Trophoblast cell (in vitro differentiated cells and primary cell): ENCODE measurements around the gene IL4I1.

ENCODE experiments used
- DNase-seq, 2 donors: peaks; one replicate each; pipeline ENCODE4 v3.0.0-alpha.2; 2016
- H2AFZ ChIP-seq: 2 replicates; pipeline ENCODE4 v1.6.1; 2013; ENCODE audit warnings: low read length, moderate library complexity, mild to moderate bottlenecking; ENCODE audit not compliant: insufficient read depth, poor library complexity
- H2AK5ac ChIP-seq: 2 replicates; pipeline ENCODE4 v1.6.1; 2013; ENCODE audit warnings: mild to moderate bottlenecking, low read length
- H2BK120ac ChIP-seq: 2 replicates; pipeline ENCODE4 v1.6.1; 2013; ENCODE audit warnings: low read length, mild to moderate bottlenecking, moderate library complexity; ENCODE audit not compliant: insufficient read depth, poor library complexity
- H2BK12ac ChIP-seq: 2 replicates; pipeline ENCODE4 v1.6.1; 2013; ENCODE audit warnings: mild to moderate bottlenecking, low read length, moderate library complexity
- H2BK5ac ChIP-seq: 2 replicates; pipeline ENCODE4 v1.6.1; 2013; ENCODE audit warnings: low read length, low read depth, moderate library complexity, mild to moderate bottlenecking; ENCODE audit not compliant: poor library complexity
- H3K14ac ChIP-seq: 2 replicates; pipeline ENCODE4 v1.6.1; 2013; ENCODE audit warnings: mild to moderate bottlenecking, low read length
- H3K18ac ChIP-seq: 2 replicates; pipeline ENCODE4 v1.6.1; 2013; ENCODE audit warnings: mild to moderate bottlenecking, low read length
- H3K23ac ChIP-seq: 2 replicates; pipeline ENCODE4 v1.6.1; 2013; ENCODE audit warnings: low read length
- H3K27ac ChIP-seq: 2 replicates; pipeline ENCODE4 v1.5.1; 2013; ENCODE audit warnings: low read depth, mild to moderate bottlenecking, inconsistent platforms, low read length, moderate library complexity
- H3K27me3 ChIP-seq: 2 replicates; pipeline ENCODE4 v1.6.1; 2013; ENCODE audit warnings: inconsistent platforms, mild to moderate bottlenecking, low read length, moderate library complexity; ENCODE audit not compliant: insufficient read depth
- H3K36me3 ChIP-seq, 2 experiments: 1 replicate in 1 of 2; 2 replicates in 1 of 2; pipeline ENCODE4 v1.6.1; 2013; ENCODE audit warnings: low read length in 2 of 2, mild to moderate bottlenecking in 2 of 2, moderate library complexity in 1 of 2; ENCODE audit not compliant: insufficient read depth in 2 of 2, control insufficient read depth in 1 of 2
- H3K4ac ChIP-seq: 2 replicates; pipeline ENCODE4 v1.6.1; 2013; ENCODE audit warnings: low read depth, mild to moderate bottlenecking, low read length, moderate library complexity
- H3K4me1 ChIP-seq, 2 experiments: 1 replicate in 1 of 2; 2 replicates in 1 of 2; pipeline ENCODE4 v1.6.1; 2013; ENCODE audit warnings: low read length in 2 of 2, mild to moderate bottlenecking in 2 of 2, moderate library complexity in 1 of 2; ENCODE audit not compliant: insufficient read depth in 2 of 2, control insufficient read depth in 1 of 2
- H3K4me2 ChIP-seq: 2 replicates; pipeline ENCODE4 v1.6.1; 2013; ENCODE audit warnings: inconsistent platforms, mild to moderate bottlenecking, low read length, moderate library complexity
- H3K4me3 ChIP-seq: 2 replicates; pipeline ENCODE4 v1.5.1; 2013; ENCODE audit warnings: mild to moderate bottlenecking, low read depth, low read length, inconsistent platforms
- H3K79me1 ChIP-seq: one replicate; pipeline ENCODE4 v1.6.1; 2013; ENCODE audit warnings: low read length
- H3K79me2 ChIP-seq: 2 replicates; pipeline ENCODE4 v1.6.1; 2013; ENCODE audit warnings: low read length, mild to moderate bottlenecking; ENCODE audit not compliant: control insufficient read depth, insufficient read depth, poor library complexity
- H3K9ac ChIP-seq: 2 replicates; pipeline ENCODE4 v1.6.1; 2013; ENCODE audit warnings: mild to moderate bottlenecking, low read length
- H3K9me3 ChIP-seq: 2 replicates; pipeline ENCODE4 v1.6.1; 2013; ENCODE audit warnings: low read depth, mild to moderate bottlenecking, control low read depth, inconsistent platforms, low read length; ENCODE audit not compliant: insufficient read depth
- H4K12ac ChIP-seq: 2 replicates; pipeline ENCODE4 v1.6.1; 2013; ENCODE audit warnings: low read depth, mild to moderate bottlenecking, low read length, moderate library complexity
- H4K8ac ChIP-seq: 2 replicates; pipeline ENCODE4 v1.6.1; 2013; ENCODE audit warnings: low read depth, mild to moderate bottlenecking, low read length, moderate library complexity
- H4K91ac ChIP-seq: one replicate; pipeline ENCODE4 v1.6.1; 2013; ENCODE audit warnings: low read depth, mild to moderate bottlenecking, low read length, moderate library complexity
- WGBS: extraction: QIAGEN DNeasy Blood & Tissue Kit; methylation state at CpG from one replicate; pipeline ENCODE4 v1.1.7; 2013; ENCODE audit warnings: missing lambda C conversion rate; ENCODE audit not compliant: insufficient read length, insufficient coverage; ENCODE audit errors: extremely low coverage; 5-methylcytosine and 5-hydroxymethylcytosine counted together

IL4I1 gene

GRCh38 chr19:49873834-49874233 lies 22.9 kb downstream of the IL4I1 start:
- no CpG with 5 or more reads among the region's 10 CpGs for WGBS
- H2BK12ac ChIP-seq = no peak overlapping the region

GRCh38 chr19:49873129-49873521 lies 23.6 kb downstream of the IL4I1 start:
- H2BK5ac ChIP-seq = no peak overlapping the region
- H3K27me3 ChIP-seq = no peaks in the 10 kb centered on the region
- no peak overlapping the region for H4K12ac ChIP-seq
- H2BK12ac ChIP-seq = no peak overlapping the region
- peaks cover 16 to 19% of the 10 kb centered on the region in 2 experiments for H3K4me1 ChIP-seq
- peak overlapping the region; percentile 25 for H3K4me3 ChIP-seq
- no peak overlapping the region for H3K4ac ChIP-seq
- H3K79me2 ChIP-seq = peaks cover 25% of the 10 kb centered on the region
- peaks cover 32% of the 10 kb centered on the region in 2 experiments for H3K36me3 ChIP-seq
- no peak overlapping the region for H2AFZ ChIP-seq
- WGBS = no CpG with 5 or more reads among the region's 29 CpGs
- H4K91ac ChIP-seq = no peak overlapping the region
- H3K9ac ChIP-seq = no peak overlapping the region
- H3K27ac ChIP-seq = no peak overlapping the region
- no peak overlapping the region for H3K18ac ChIP-seq
- H4K8ac ChIP-seq = no peak overlapping the region
- no peak overlapping the region for H2AK5ac ChIP-seq
- no peak overlapping the region for H3K23ac ChIP-seq
- no peak overlapping the region for H3K14ac ChIP-seq
- peaks cover 29% of the 10 kb centered on the region for H3K79me1 ChIP-seq
- DNase-seq = no peak
- no peak overlapping the region for H3K4me2 ChIP-seq
- H3K9me3 ChIP-seq = no peaks in the 10 kb centered on the region
- H2BK120ac ChIP-seq = no peak overlapping the region

More at GRCh38 chr19:49873834-49874233, 22.9 kb downstream of the IL4I1 start:
- Histone ChIP-seq H4K12ac (no peak overlapping the region), H3K9me3 (no peaks in the 10 kb centered on the region), H2BK120ac (no peak overlapping the region), H3K36me3 (peaks cover 32% of the 10 kb centered on the region in 2 experiments), H3K14ac (no peak overlapping the region), H3K4me3 (no peak overlapping the region), H4K8ac (no peak overlapping the region), H3K27me3 (no peaks in the 10 kb centered on the region), H3K4me2 (no peak overlapping the region), H3K4ac (no peak overlapping the region), H4K91ac (no peak overlapping the region), H3K27ac (no peak overlapping the region), H3K79me2 (peaks cover 25% of the 10 kb centered on the region), H2AK5ac (no peak overlapping the region), H3K79me1 (peaks cover 29% of the 10 kb centered on the region), H3K23ac (no peak overlapping the region), H3K9ac (no peak overlapping the region), H3K4me1 (peaks cover 16 to 24% of the 10 kb centered on the region in 2 experiments), H2BK5ac (no peak overlapping the region), H2AFZ (no peak overlapping the region), H3K18ac (no peak overlapping the region)
- no peak for DNase-seq

GRCh38 chr19:49872245-49873128 lies 24.2 kb downstream of the IL4I1 start:
- no CpG with 5 or more reads among the region's 27 CpGs for WGBS
- H4K8ac ChIP-seq = no peak overlapping the region
- no peak overlapping the region for H2AFZ ChIP-seq
- no peaks in the 10 kb centered on the region for H3K9me3 ChIP-seq
- H3K23ac ChIP-seq = no peak overlapping the region
- no peaks in the 10 kb centered on the region for H3K27me3 ChIP-seq
- H3K4me3 ChIP-seq = no peak overlapping the region
- peaks cover 22% of the 10 kb centered on the region for H3K79me2 ChIP-seq
- no peak overlapping the region for H3K4me2 ChIP-seq
- H2BK120ac ChIP-seq = no peak overlapping the region
- H3K4me1 ChIP-seq = peaks cover 16 to 19% of the 10 kb centered on the region in 2 experiments
- H3K14ac ChIP-seq = no peak overlapping the region
- H2BK5ac ChIP-seq = no peak overlapping the region
- H2AK5ac ChIP-seq = no peak overlapping the region
- no peak overlapping the region for H2BK12ac ChIP-seq
- no peak overlapping the region for H3K4ac ChIP-seq
- H3K36me3 ChIP-seq = peaks cover 32% of the 10 kb centered on the region in 2 experiments
- no peak overlapping the region for H4K91ac ChIP-seq
- no peak overlapping the region for H3K18ac ChIP-seq
- no peak for DNase-seq
- H4K12ac ChIP-seq = no peak overlapping the region
- H3K27ac ChIP-seq = no peak overlapping the region
- no peak overlapping the region for H3K9ac ChIP-seq
- H3K79me1 ChIP-seq = peaks cover 27% of the 10 kb centered on the region

GRCh38 chr19:49871349-49871985 lies 25.2 kb downstream of the IL4I1 start:
- no peaks in the 10 kb centered on the region for H3K9me3 ChIP-seq
- H3K79me2 ChIP-seq = peaks cover 19% of the 10 kb centered on the region
- no peak overlapping the region for H3K23ac ChIP-seq
- no peak overlapping the region for H2BK12ac ChIP-seq
- H3K27ac ChIP-seq = no peak overlapping the region
- DNase-seq = no peak
- H3K4me3 ChIP-seq = peak overlapping the region; percentile 11
- peaks cover 29% of the 10 kb centered on the region for H3K79me1 ChIP-seq
- H3K36me3 ChIP-seq = peaks cover 32% of the 10 kb centered on the region in 2 experiments
- H4K91ac ChIP-seq = no peak overlapping the region
- no peak overlapping the region for H3K4me2 ChIP-seq
- H3K4ac ChIP-seq = no peak overlapping the region
- H2AFZ ChIP-seq = no peak overlapping the region
- H3K14ac ChIP-seq = no peak overlapping the region
- no peak overlapping the region for H3K18ac ChIP-seq
- H4K12ac ChIP-seq = no peak overlapping the region
- no peak overlapping the region for H2BK5ac ChIP-seq
- no peak overlapping the region for H2AK5ac ChIP-seq
- no CpG with 5 or more reads among the region's 17 CpGs for WGBS
- H4K8ac ChIP-seq = no peak overlapping the region
- H3K4me1 ChIP-seq = peaks cover 18 to 20% of the 10 kb centered on the region in 2 experiments
- no peaks in the 10 kb centered on the region for H3K27me3 ChIP-seq
- no peak overlapping the region for H2BK120ac ChIP-seq
- no peak overlapping the region for H3K9ac ChIP-seq
